ENCODE measurements around the gene FABP3. TPM values are rescaled to one million over a fixed set of nuclear protein-coding genes. Genes with fewer than 3 reads are reported as not detected.

Gene FABP3
- total and polyA plus RNA-seq, 2 donors (not counting 3 experiments of a cell fraction or from before 2014, with no cell fraction given), result 0.84 to 2.6 TPM

GRCh38 chr1:31389616-31390015 lies 16.7 kb upstream of the FABP3 start:
- H3K27ac ChIP-seq (ENCODE audit: insufficient read depth, low read depth, low read length), result no peak overlapping the region
- DNase-seq (ENCODE audit: low read depth, low spot score) (no peak), FAIRE-seq (no peak)
- H3K4me1 ChIP-seq (ENCODE audit: control insufficient read depth, extremely low read depth, insufficient read depth, low read length), result peaks cover 3% of the 10 kb centered on the region
- intact Hi-C loops (cut with micrococcal nuclease) (loop anchor here (10.0 kb wide), 3 partner anchors 205 to 395 kb away; partner anchors contain the start of gene HCRTR1), dilution Hi-C loops (cut with MboI; ENCODE audit: extremely low pct_ligation_motif_present, low sequenced_read_pairs) (no loop called here)
- TF ChIP-seq JUN (IDR thresholded peaks at IDR 0.05; ENCODE audit: borderline replicate concordance, insufficient read depth, insufficient read length, low read depth) (no peak), MAX (IDR thresholded peaks at IDR 0.05; ENCODE audit: insufficient read depth, insufficient read length) (no peak), CTCF (IDR thresholded peaks at IDR 0.05; ENCODE audit: extremely low read depth in 1 of 2, insufficient read depth in 1 of 2, low read depth in 1 of 2, low read length in 2 of 2) (no peak), EZH2 (IDR thresholded peaks at IDR 0.05; ENCODE audit: borderline replicate concordance, low read depth, low read length, severe bottlenecking) (no peak), POLR2A (IDR thresholded peaks at IDR 0.05; ENCODE audit: low read depth, low read length) (no peak), GATA2 (IDR thresholded peaks at IDR 0.05; ENCODE audit: insufficient read depth, insufficient read length, low read depth, low read length) (no peak), POLR2AphosphoS5 (IDR thresholded peaks at IDR 0.05; ENCODE audit: insufficient read depth, low read depth, low read length) (no peak), MYC (IDR thresholded peaks at IDR 0.05; ENCODE audit: low read depth, low read length) (no peak), FOS (IDR thresholded peaks at IDR 0.05; ENCODE audit: borderline replicate concordance, insufficient read depth, low read length) (no peak)
- no peaks in the 10 kb centered on the region for H3K9me1 ChIP-seq (replicated peaks; ENCODE audit: control insufficient read depth, extremely low read depth, insufficient read depth, low read length)
- no peaks in the 10 kb centered on the region for H3K79me2 ChIP-seq (ENCODE audit: control insufficient read depth, insufficient read depth, low read length)
- no peaks in the 10 kb centered on the region for H3K9me3 ChIP-seq (replicated peaks; ENCODE audit: control insufficient read depth, insufficient read depth, low read length)
- H4K20me1 ChIP-seq (replicated peaks; ENCODE audit: control insufficient read depth, extremely low read depth, insufficient read depth, low read length), result no peaks in the 10 kb centered on the region
- no peak overlapping the region for H2AFZ ChIP-seq (ENCODE audit: low read depth, low read length)
- no peaks in the 10 kb centered on the region for H3K27me3 ChIP-seq (ENCODE audit: control insufficient read depth in 2 of 2, insufficient read depth in 2 of 2, low read length in 2 of 2)
- H3K4me2 ChIP-seq (ENCODE audit: insufficient read depth, low read length), result no peak overlapping the region
- CTCF ChIA-PET, result interaction anchor here (1.3 to 13.9 kb wide), 2 partner anchors 10 to 30 kb away, joined by 3 to 236 read pairs; partner anchors contain the start of gene SERINC2
- POLR2A ChIA-PET, result no interaction called here
- no TSS peak for BruUV-seq (replicated peaks)
- H3K36me3 ChIP-seq (ENCODE audit: control insufficient read depth in 2 of 2, extremely low read depth in 1 of 2, insufficient read depth in 2 of 2, low read length in 2 of 2), result no peaks in the 10 kb centered on the region
- no peak overlapping the region for H3K4me3 ChIP-seq (replicated peaks in 1 of 3; ENCODE audit: insufficient read depth in 1 of 3, low read depth in 1 of 3, low read length in 3 of 3)
- H3K9ac ChIP-seq (replicated peaks; ENCODE audit: extremely low read depth, insufficient read depth, low read length), result no peak overlapping the region
